T-helper 22 cell (primary cell): ENCODE data around the gene NUDT15.
"Not testable (repeated sequence)": the region's sequence is repeated elsewhere in the genome, so short reads cannot be mapped to it uniquely, and the experiment has no call there.

ENCODE experiments used
- DNase-seq: peaks from one replicate; pipeline ENCODE4 v3.0.0-alpha.2; 2020; ENCODE audit warnings: low read depth

The NUDT15 gene

DNA sequence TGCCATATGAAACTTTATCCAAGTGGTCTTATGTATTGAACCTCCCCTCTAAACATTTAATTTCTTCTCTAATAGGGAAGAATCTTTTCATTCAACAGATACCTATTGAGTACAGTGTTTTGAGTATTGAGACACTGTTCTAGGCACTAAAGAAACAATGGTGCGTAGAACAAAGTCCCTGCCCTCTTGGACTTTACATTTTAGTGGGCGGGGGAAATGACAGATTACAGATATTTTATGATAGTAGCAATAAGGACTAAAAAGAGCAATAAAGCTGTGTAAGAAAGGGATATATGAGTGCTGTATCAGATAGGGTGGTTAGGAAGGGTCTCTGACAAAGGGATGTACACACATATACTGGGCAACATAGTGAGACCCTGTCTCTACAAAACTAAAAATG is 5.4 kb downstream of the NUDT15 start:
- DNase-seq, result no peak

- DNase-seq, result no peak
These were observed 6.4 kb downstream of the NUDT15 start for GRCh38 chr13:48043789-48044503.

- DNase-seq, result no peak
These were observed 13.0 kb downstream of the NUDT15 start for GRCh38 chr13:48050550-48050949.

- no peak for DNase-seq
These were observed 17.1 kb downstream of the NUDT15 start for GRCh38 chr13:48054601-48055000.

DNA sequence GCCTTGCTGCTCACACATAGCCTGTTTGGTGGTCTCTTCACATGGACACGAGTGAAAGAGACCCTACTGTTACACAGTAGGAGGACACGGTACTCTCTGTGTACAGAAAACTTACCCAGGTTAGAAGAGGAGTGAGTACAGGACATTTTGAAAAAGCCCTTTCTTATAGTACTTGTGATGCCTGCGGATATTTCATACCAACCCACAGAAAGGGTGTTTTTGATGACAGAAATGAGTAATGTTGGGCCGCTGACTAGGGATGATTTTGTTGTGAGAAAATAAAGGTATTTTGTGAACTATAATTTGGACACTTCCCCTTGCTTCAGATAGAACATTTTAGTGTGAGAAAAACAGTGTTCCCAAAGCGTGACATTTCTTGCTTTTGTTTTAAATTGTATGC is 18.2 kb downstream of the NUDT15 start:
- no peak for DNase-seq

- DNase-seq, result not testable (repeated sequence)
These were observed 21.0 kb downstream of the NUDT15 start for GRCh38 chr13:48058536-48058935.

DNA sequence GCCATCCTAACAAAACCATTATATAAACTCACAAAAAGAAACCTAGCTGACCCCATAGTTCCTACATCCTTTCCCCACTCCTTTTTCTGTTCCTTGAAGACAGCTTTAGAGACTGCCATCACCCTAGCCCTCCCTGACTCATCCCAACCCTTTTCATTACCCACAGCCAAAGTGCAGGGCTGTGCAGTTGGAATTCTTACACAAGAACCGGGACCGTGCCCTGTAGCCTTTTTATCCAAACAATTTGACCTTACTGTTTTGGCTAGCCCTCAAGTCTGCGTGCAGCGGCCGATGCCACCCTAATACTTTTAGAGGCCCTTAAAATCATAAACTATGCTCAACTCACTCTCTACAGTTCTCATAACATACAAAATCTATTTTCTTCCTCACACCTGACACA is 22.4 kb downstream of the NUDT15 start:
- DNase-seq, result not testable (repeated sequence)

- DNase-seq, result no peak
These were observed 28.9 kb downstream of the NUDT15 start for GRCh38 chr13:48066310-48066989.

- DNase-seq, result no peak
These were observed 30.5 kb downstream of the NUDT15 start for GRCh38 chr13:48068036-48068435.

DNA sequence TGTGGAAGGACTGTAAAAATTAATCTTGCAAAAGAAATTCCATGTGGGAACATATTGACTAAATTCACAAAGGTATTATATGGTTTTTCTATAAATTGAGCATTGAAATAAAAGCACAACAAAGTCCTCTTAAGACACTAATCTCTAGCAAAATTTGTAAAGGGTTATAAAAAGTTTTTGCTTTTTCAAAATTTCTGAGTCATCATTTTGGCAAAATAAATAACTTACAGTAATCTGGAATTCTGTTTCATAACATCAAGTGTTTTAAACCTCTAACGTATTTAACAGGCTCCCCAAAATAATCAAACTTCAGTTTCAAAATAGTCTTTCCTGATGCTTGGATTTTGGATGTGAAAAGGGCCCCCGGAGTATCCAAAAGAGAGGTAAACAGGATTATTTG is 31.4 kb downstream of the NUDT15 start:
- DNase-seq, result no peak

GRCh38 chr13:48069573-48069972 is 32.0 kb downstream of the NUDT15 start:
- no peak for DNase-seq

GRCh38 chr13:48070942-48071341 is 33.4 kb downstream of the NUDT15 start:
- DNase-seq, result no peak

GRCh38 chr13:48072304-48072703 is 34.8 kb downstream of the NUDT15 start:
- no peak for DNase-seq

DNA sequence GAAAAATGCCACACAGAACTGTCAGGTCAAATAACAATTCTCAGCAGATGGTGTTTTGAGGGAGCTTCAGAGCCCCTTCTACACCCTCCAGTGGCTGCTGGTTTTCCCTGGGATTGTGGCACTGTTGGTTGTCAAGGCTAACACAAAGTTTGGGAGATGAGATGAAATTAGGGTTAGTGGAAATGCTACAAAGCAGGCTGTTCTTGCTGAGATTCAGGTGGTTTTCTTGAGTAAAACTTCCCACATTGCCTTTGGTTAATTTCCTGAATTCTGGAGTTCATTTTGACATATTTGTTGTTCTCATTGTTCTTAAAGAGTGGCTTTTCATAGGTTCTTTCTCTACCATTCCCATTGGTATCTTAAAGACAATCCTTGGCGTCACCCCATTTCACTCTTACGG is 35.3 kb downstream of the NUDT15 start:
- DNase-seq, result no peak

DNA sequence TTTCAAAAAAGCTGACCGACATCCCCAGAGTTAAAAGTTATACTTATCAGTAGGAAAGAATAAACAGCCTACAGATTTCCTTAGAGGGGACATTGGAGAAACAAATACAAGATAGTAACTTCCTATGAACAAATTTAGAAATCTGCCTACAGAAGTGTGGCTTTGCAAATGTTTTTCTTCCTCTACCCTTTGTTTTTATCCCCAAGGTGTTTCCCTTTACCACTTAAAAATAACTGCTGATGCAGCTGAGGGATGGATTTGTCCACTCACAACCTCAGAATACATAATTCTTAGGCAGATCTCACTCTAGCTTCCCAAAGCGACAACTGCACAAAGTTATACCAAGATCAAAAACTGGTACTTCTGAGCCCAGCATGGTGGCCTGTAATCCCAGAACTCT is 36.5 kb downstream of the NUDT15 start:
- no peak for DNase-seq

DNA sequence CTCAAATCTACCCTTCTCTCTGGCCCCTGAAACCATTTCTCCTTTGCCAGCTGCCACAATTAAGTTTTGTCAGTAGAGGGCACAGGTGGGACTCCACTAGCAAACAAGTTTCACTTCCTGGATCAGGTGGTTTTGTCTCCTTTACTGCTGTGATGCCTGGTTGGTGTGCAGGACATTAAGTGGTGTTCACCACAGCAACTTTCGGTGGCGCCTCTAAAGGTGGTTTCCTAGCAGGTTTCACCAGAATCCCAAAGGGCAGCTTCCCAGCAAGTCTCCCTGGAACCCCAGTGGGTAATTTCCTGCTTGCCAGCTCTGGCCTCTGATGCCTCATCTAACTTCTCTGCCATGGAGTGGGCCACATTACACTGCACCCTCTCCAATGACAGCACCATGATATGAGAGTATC is 40.7 kb downstream of the NUDT15 start:
- no peak for DNase-seq

DNA sequence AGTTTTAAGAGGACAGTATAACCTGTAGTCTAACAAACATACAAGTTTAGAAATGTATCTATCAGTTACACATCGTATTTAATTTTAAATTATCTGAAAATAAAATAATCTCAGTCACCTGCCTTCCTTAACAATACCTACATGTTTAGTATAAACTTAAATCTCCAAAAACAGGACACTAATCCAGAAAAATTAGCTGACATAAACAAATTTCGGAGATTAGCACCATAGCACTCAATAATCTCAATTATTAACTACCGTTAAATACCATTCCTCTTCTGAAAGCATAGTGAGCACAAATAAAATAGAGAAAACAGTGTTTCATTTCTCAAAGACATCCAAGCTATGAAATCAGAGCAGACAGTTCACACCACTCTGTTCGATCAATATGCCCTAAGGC is 44.2 kb downstream of the NUDT15 start:
- no peak for DNase-seq

DNA sequence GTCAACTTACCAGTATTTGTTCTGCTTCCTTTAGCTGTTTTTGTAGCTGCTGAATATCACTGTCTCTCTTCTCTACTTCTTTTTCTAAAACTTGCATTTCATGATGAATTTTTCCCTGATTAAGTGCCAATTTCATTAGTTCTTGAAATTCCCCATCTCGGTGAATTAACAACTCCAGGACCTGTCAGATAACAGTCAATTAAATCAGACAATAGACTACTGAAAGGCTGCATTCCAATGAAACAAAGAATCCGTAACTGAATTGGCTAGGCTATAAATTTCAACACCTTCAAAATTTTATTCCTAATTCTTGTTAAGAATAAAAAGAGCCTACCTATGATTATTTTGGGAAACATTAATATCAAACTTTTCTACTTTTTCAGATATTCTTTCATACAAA is 48.7 kb downstream of the NUDT15 start:
- DNase-seq, result no peak

DNA sequence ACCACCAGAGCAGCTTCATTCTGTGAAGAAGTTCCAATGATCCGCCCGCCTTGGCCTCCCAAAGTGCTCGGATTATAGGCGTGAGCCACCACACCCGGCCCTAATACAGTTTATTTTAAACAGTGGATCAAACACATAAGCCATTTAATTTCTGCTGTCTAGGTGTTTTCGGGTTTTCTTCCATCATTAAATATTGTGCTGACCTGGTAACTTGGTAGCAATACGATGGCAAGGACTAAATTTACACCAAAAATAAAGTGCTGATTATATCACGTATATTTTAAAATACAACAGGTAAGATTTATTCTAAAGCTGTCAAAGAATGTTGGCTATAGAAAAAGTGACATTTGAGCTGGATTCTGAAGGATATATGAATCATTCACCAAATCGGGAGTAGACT is 56.1 kb downstream of the NUDT15 start:
- no peak for DNase-seq

DNA sequence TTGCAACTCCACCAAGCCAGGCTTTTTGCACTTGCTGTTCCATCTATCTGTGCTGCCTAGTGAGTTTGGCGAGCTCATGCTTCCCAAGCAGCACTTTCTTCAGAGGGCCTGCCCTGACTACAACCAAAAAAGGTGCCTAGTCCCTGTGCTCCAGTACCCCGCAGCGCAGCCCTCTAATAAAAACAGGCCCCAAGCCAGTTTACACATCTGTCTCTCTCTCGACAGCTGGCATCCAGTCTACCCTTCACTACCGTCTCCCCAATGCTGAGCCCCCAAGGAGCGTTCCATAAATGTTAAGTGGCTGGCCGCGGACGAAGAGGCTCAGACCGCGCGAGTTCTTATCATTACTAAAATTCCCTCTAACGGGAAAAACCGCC is 56.9 kb downstream of the NUDT15 start:
- DNase-seq, result no peak

- peak; percentile 92 for DNase-seq
These were observed 57.4 kb downstream of the NUDT15 start, which contains the start of gene MED4 for GRCh38 chr13:48094781-48095502. MED4 (minus strand) TSS chr13:48095104; CDS start chr13:48095078, 26 bp downstream.

GRCh38 chr13:48096670-48097069 is 59.1 kb downstream of the NUDT15 start:
- no peak for DNase-seq
